NCI-H748 (cell line): ENCODE data around the gene SLC29A3.
A peak's percentile ranks its signal among the peaks of the same experiment; 100 is the strongest.
"Not testable (repeated sequence)": the region's sequence is repeated elsewhere in the genome, so short reads cannot be mapped to it uniquely, and the experiment has no call there.

Source experiments
- DNase-seq: peaks from one replicate; lab custom pipeline; 2025; ENCODE audit not compliant: unreplicated experiment; lab: John Stamatoyannopoulos, UW

SLC29A3 gene

GRCh38 chr10:71283876-71284275 is 35.2 kb upstream of the SLC29A3 start:
- no peak for DNase-seq

GRCh38 chr10:71284544-71285179 is 34.4 kb upstream of the SLC29A3 start:
- DNase-seq, result no peak

GRCh38 chr10:71285180-71285545 is 33.9 kb upstream of the SLC29A3 start:
- DNase-seq, result peak; percentile 43

- no peak for DNase-seq
These were observed 33.1 kb upstream of the SLC29A3 start for GRCh38 chr10:71285986-71286385.

- no peak for DNase-seq
These were observed 32.4 kb upstream of the SLC29A3 start for GRCh38 chr10:71286521-71287294.

- DNase-seq, result no peak
These were observed 31.6 kb upstream of the SLC29A3 start for GRCh38 chr10:71287456-71287855.

GRCh38 chr10:71288461-71288860 is 30.6 kb upstream of the SLC29A3 start:
- DNase-seq, result no peak

GRCh38 chr10:71289421-71290130 is 29.5 kb upstream of the SLC29A3 start:
- no peak for DNase-seq

- no peak for DNase-seq
These were observed 28.7 kb upstream of the SLC29A3 start for GRCh38 chr10:71290331-71290730.

- no peak for DNase-seq
These were observed 28.1 kb upstream of the SLC29A3 start for GRCh38 chr10:71290806-71291527.

- no peak for DNase-seq
These were observed 27.5 kb upstream of the SLC29A3 start for GRCh38 chr10:71291528-71291900.

- no peak for DNase-seq
These were observed 26.2 kb upstream of the SLC29A3 start for GRCh38 chr10:71292624-71293445.

- DNase-seq, result peak; percentile 31
These were observed 25.5 kb upstream of the SLC29A3 start for GRCh38 chr10:71293446-71294084.

GRCh38 chr10:71294091-71294561 is 24.9 kb upstream of the SLC29A3 start:
- DNase-seq, result no peak

GRCh38 chr10:71294856-71295255 is 24.2 kb upstream of the SLC29A3 start:
- DNase-seq, result no peak

GRCh38 chr10:71295641-71296040 is 23.4 kb upstream of the SLC29A3 start:
- no peak for DNase-seq

GRCh38 chr10:71296086-71296485 is 23.0 kb upstream of the SLC29A3 start:
- DNase-seq, result no peak

- DNase-seq, result not testable (repeated sequence)
These were observed 22.2 kb upstream of the SLC29A3 start for GRCh38 chr10:71296811-71297210.

GRCh38 chr10:71297343-71297742 is 21.7 kb upstream of the SLC29A3 start:
- peak; percentile 3 for DNase-seq
